ENCODE data around the gene ESYT3.

The ESYT3 gene

GRCh38 chr3:138397983-138398382, 36.4 kb upstream of the ESYT3 start:
- H3K4me1 ChIP-seq (ENCODE audit: control insufficient read depth, insufficient read depth, low read length) = peaks cover 25% of the 10 kb centered on the region
- H3K9me3 ChIP-seq (ENCODE audit: control insufficient read depth, insufficient read depth, low read depth, low read length) = no peaks in the 10 kb centered on the region
- H3K27ac ChIP-seq (ENCODE audit: low read depth, low read length) = no peak overlapping the region
- no peak overlapping the region for H3K4me3 ChIP-seq (ENCODE audit: low read depth, low read length)
- H3K27me3 ChIP-seq (ENCODE audit: control insufficient read depth, insufficient read depth, low read length) = no peaks in the 10 kb centered on the region
- H3K9ac ChIP-seq (ENCODE audit: low read length) = no peak overlapping the region
- 0 out of 2 replicates have a peak, but pooled peaks cover 4% of the 10 kb centered on the region for H3K36me3 ChIP-seq (ENCODE audit: control insufficient read depth, insufficient read depth, low read length)

GRCh38 chr3:138398791-138399575, 35.4 kb upstream of the ESYT3 start:
- Histone ChIP-seq H3K9ac (ENCODE audit: low read length) (no peak overlapping the region), H3K36me3 (ENCODE audit: control insufficient read depth, insufficient read depth, low read length) (0 out of 2 replicates have a peak, but pooled peaks cover 9% of the 10 kb centered on the region), H3K9me3 (ENCODE audit: control insufficient read depth, insufficient read depth, low read depth, low read length) (no peaks in the 10 kb centered on the region), H3K27ac (ENCODE audit: low read depth, low read length) (no peak overlapping the region), H3K4me3 (ENCODE audit: low read depth, low read length) (no peak overlapping the region), H3K4me1 (ENCODE audit: control insufficient read depth, insufficient read depth, low read length) (peaks cover 25% of the 10 kb centered on the region), H3K27me3 (ENCODE audit: control insufficient read depth, insufficient read depth, low read length) (no peaks in the 10 kb centered on the region)

GRCh38 chr3:138399766-138400165, 34.6 kb upstream of the ESYT3 start:
- H3K36me3 ChIP-seq (ENCODE audit: control insufficient read depth, insufficient read depth, low read length) = peaks cover 15% of the 10 kb centered on the region
- H3K9ac ChIP-seq (ENCODE audit: low read length) = no peak overlapping the region
- H3K4me3 ChIP-seq (ENCODE audit: low read depth, low read length) = no peak overlapping the region
- H3K9me3 ChIP-seq (ENCODE audit: control insufficient read depth, insufficient read depth, low read depth, low read length) = no peaks in the 10 kb centered on the region
- no peak overlapping the region for H3K27ac ChIP-seq (ENCODE audit: low read depth, low read length)
- no peaks in the 10 kb centered on the region for H3K27me3 ChIP-seq (ENCODE audit: control insufficient read depth, insufficient read depth, low read length)
- peaks cover 25% of the 10 kb centered on the region for H3K4me1 ChIP-seq (ENCODE audit: control insufficient read depth, insufficient read depth, low read length)

- H3K27me3 ChIP-seq (ENCODE audit: control insufficient read depth, insufficient read depth, low read length) = no peaks in the 10 kb centered on the region
- peaks cover 25% of the 10 kb centered on the region for H3K4me1 ChIP-seq (ENCODE audit: control insufficient read depth, insufficient read depth, low read length)
- no peak overlapping the region for H3K9ac ChIP-seq (ENCODE audit: low read length)
- no peaks in the 10 kb centered on the region for H3K9me3 ChIP-seq (ENCODE audit: control insufficient read depth, insufficient read depth, low read depth, low read length)
- H3K36me3 ChIP-seq (ENCODE audit: control insufficient read depth, insufficient read depth, low read length) = peaks cover 21% of the 10 kb centered on the region
- H3K4me3 ChIP-seq (ENCODE audit: low read depth, low read length) = no peak overlapping the region
- H3K27ac ChIP-seq (ENCODE audit: low read depth, low read length) = no peak overlapping the region
These were observed 33.8 kb upstream of the ESYT3 start for GRCh38 chr3:138400651-138401070.

- H3K9me3 ChIP-seq (ENCODE audit: control insufficient read depth, insufficient read depth, low read depth, low read length) = no peaks in the 10 kb centered on the region
- H3K27ac ChIP-seq (ENCODE audit: low read depth, low read length) = no peak overlapping the region
- peaks cover 21% of the 10 kb centered on the region for H3K36me3 ChIP-seq (ENCODE audit: control insufficient read depth, insufficient read depth, low read length)
- H3K9ac ChIP-seq (ENCODE audit: low read length) = no peak overlapping the region
- H3K4me3 ChIP-seq (ENCODE audit: low read depth, low read length) = no peak overlapping the region
- H3K27me3 ChIP-seq (ENCODE audit: control insufficient read depth, insufficient read depth, low read length) = no peaks in the 10 kb centered on the region
- peaks cover 15% of the 10 kb centered on the region for H3K4me1 ChIP-seq (ENCODE audit: control insufficient read depth, insufficient read depth, low read length)
These were observed 32.6 kb upstream of the ESYT3 start for GRCh38 chr3:138401834-138402233.

- H3K9me3 ChIP-seq (ENCODE audit: control insufficient read depth, insufficient read depth, low read depth, low read length) = no peaks in the 10 kb centered on the region
- no peak overlapping the region for H3K4me3 ChIP-seq (ENCODE audit: low read depth, low read length)
- no peak overlapping the region for H3K27ac ChIP-seq (ENCODE audit: low read depth, low read length)
- peaks cover 24% of the 10 kb centered on the region for H3K4me1 ChIP-seq (ENCODE audit: control insufficient read depth, insufficient read depth, low read length)
- no peaks in the 10 kb centered on the region for H3K27me3 ChIP-seq (ENCODE audit: control insufficient read depth, insufficient read depth, low read length)
- H3K36me3 ChIP-seq (ENCODE audit: control insufficient read depth, insufficient read depth, low read length) = peaks cover 21% of the 10 kb centered on the region
- H3K9ac ChIP-seq (ENCODE audit: low read length) = no peak overlapping the region
These were observed 30.3 kb upstream of the ESYT3 start for GRCh38 chr3:138404121-138404520.

- H3K36me3 ChIP-seq (ENCODE audit: control insufficient read depth, insufficient read depth, low read length) = peaks cover 21% of the 10 kb centered on the region
These were observed 29.4 kb upstream of the ESYT3 start for GRCh38 chr3:138405001-138405400.

DNA sequence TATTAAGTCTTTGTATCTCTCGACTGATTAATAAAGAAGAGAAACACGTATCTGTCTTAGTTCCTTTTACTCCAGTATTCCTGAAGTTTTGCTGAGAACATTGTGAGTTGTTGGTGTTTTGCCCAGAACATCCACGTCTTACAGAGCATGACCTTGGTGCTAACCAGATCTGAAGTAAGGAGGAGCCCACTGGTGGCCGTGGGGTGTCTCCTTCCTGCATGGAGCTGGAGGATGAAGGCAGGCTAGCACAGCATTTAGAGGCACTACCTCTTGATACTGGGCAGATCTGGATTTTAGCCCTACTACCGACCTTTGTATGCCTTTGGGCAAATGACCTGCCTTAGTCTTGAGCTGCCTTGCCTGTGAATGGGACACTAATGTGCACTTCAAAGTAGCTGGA, 28.9 kb upstream of the ESYT3 start:
- no peak overlapping the region for H3K27ac ChIP-seq (ENCODE audit: low read depth, low read length)
- H3K9ac ChIP-seq (ENCODE audit: low read length) = no peak overlapping the region
- no peaks in the 10 kb centered on the region for H3K9me3 ChIP-seq (ENCODE audit: control insufficient read depth, insufficient read depth, low read depth, low read length)
- H3K4me1 ChIP-seq (ENCODE audit: control insufficient read depth, insufficient read depth, low read length) = peaks cover 33% of the 10 kb centered on the region
- H3K4me3 ChIP-seq (ENCODE audit: low read depth, low read length) = no peak overlapping the region
- H3K27me3 ChIP-seq (ENCODE audit: control insufficient read depth, insufficient read depth, low read length) = no peaks in the 10 kb centered on the region
- peaks cover 20% of the 10 kb centered on the region for H3K36me3 ChIP-seq (ENCODE audit: control insufficient read depth, insufficient read depth, low read length)

More at GRCh38 chr3:138405001-138405400, 29.4 kb upstream of the ESYT3 start:
- Histone ChIP-seq H3K27ac (ENCODE audit: low read depth, low read length) (no peak overlapping the region), H3K4me3 (ENCODE audit: low read depth, low read length) (no peak overlapping the region), H3K9ac (ENCODE audit: low read length) (no peak overlapping the region), H3K4me1 (ENCODE audit: control insufficient read depth, insufficient read depth, low read length) (peaks cover 32% of the 10 kb centered on the region), H3K9me3 (ENCODE audit: control insufficient read depth, insufficient read depth, low read depth, low read length) (no peaks in the 10 kb centered on the region), H3K27me3 (ENCODE audit: control insufficient read depth, insufficient read depth, low read length) (no peaks in the 10 kb centered on the region)

DNA sequence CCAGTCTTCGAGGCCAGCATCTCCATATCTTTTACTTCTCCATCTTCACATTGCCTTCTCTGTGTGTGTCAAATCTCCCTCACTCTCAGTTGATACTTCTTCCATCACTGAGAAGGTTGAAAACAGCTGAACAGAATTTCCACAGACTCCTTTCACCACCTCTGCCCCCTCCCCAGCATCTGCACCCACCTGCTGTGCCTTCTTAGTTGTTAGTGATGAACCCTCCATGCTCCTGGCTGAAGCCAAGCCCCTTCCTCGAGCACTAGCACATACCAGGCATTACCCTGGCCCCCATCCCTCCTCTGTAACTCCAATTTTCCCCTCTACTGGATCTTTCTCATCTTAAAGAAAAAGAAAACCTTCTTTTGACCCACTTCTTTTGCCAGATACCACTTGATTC, 27.8 kb upstream of the ESYT3 start:
- H3K36me3 ChIP-seq (ENCODE audit: control insufficient read depth, insufficient read depth, low read length) = peaks cover 18% of the 10 kb centered on the region
- peaks cover 29% of the 10 kb centered on the region for H3K4me1 ChIP-seq (ENCODE audit: control insufficient read depth, insufficient read depth, low read length)

DNA sequence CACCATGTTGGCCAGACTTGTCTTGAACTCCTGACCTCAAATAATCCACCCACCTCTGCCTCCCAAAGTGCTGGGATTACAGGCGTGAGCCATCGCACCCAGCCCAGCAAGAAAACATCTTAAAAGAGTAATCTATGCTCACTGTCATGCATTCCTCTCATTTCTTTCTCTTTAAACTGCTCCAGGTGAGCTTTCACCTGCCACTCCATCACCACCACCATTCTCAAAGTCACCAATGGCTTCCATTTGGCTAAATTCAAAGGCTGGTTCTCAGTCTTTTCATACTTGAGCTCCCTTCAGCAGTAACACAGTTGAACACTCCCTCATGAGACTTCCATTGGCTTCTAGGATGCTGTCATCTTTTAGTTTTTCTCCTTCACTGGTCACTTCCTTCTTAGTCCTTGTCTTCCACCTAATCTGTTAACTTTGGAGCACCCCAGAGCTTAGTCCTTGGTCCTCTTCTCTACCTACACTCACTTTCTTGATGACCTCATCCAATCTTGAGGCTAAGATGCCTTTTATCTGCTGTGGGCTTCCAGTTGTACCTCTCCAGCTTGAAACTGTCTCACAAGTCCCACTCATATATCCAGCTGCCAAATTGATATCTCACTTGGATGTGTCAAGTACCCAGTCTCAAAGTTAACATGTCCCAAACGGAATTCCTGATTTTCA, 27.0 kb upstream of the ESYT3 start:
- Histone ChIP-seq H3K9ac (ENCODE audit: low read length) (no peak overlapping the region), H3K4me1 (ENCODE audit: control insufficient read depth, insufficient read depth, low read length) (peaks cover 21% of the 10 kb centered on the region), H3K36me3 (ENCODE audit: control insufficient read depth, insufficient read depth, low read length) (peaks cover 18% of the 10 kb centered on the region), H3K9me3 (ENCODE audit: control insufficient read depth, insufficient read depth, low read depth, low read length) (no peaks in the 10 kb centered on the region), H3K27ac (ENCODE audit: low read depth, low read length) (no peak overlapping the region), H3K27me3 (ENCODE audit: control insufficient read depth, insufficient read depth, low read length) (no peaks in the 10 kb centered on the region), H3K4me3 (ENCODE audit: low read depth, low read length) (no peak overlapping the region)

More for the DNA sequence above, 27.8 kb upstream of the ESYT3 start:
- H3K27ac ChIP-seq (ENCODE audit: low read depth, low read length) = no peak overlapping the region
- no peak overlapping the region for H3K9ac ChIP-seq (ENCODE audit: low read length)
- no peaks in the 10 kb centered on the region for H3K9me3 ChIP-seq (ENCODE audit: control insufficient read depth, insufficient read depth, low read depth, low read length)
- H3K4me3 ChIP-seq (ENCODE audit: low read depth, low read length) = no peak overlapping the region
- H3K27me3 ChIP-seq (ENCODE audit: control insufficient read depth, insufficient read depth, low read length) = no peaks in the 10 kb centered on the region
